Measurements from ENCODE around the gene OR6J1. TPM values are rescaled to one million over a fixed set of nuclear protein-coding genes. Genes with fewer than 3 reads are reported as not detected.

The OR6J1 gene
- total and polyA plus RNA-seq, 2 of the 8 experiments (the other 6 are each of a cell fraction or from before 2014, with no cell fraction given) = not detected

DNA sequence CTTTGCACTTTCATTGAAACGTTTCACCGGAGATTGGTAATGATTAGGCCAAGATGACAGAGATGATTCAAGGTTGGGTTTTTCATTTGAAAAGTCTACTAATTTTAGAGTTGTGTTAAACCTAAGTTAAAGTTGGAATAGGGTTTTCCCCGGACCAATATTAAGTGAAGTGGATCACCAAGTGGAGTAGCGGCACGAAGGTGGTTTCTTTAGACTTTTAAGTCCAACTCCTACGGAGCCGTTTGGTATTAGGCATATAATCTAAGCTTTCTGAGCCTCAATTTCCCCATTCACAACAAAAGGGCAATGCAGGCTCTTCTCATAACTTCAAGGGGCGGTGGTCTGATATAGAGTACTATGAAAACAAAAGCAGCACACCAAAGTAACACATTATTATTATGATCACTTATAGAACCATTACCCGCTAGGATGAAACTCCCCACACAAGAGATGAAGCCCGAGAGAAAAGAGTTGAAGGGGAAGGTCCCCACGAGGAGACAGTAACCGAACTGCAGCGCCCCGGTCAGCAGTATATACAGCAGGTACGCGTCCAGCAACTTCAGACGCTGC, 55.5 kb downstream of the OR6J1 start:
- Histone ChIP-seq H3K4me1 (replicated peaks in 1 of 4; ENCODE audit: control insufficient read depth in 3 of 4, insufficient read depth in 4 of 4, low read length in 3 of 4) (peaks cover 0 to 3% (median under 1%) of the 10 kb centered on the region in 4 experiments; a peak in 3 of 7 replicates), H3K18ac (ENCODE audit: extremely low read depth, low read length) (peak overlapping the region; percentile 65), H3K27me3 (replicated peaks in 1 of 4; ENCODE audit: control insufficient read depth in 3 of 4, extremely low read depth in 1 of 4, insufficient read depth in 3 of 4, low read length in 3 of 4) (no peaks in the 10 kb centered on the region), H3K4me2 (ENCODE audit: insufficient read depth in 1 of 2, low read depth in 2 of 2, low read length in 2 of 2) (peak overlapping the region; percentile 74 to 88), H3K4me3 (ENCODE audit: extremely low read depth in 1 of 4, insufficient read depth in 2 of 4, low read depth in 3 of 4, low read length in 4 of 4) (peak overlapping the region; percentile 81 to 99 (median 98)), H2BK12ac (ENCODE audit: low read depth, low read length) (0 out of 2 replicates have a peak overlapping the region, but pooled peaks have one; percentile 28), H2AK5ac (ENCODE audit: low read depth, low read length) (no peak overlapping the region), H3K27ac (ENCODE audit: low read depth, low read length) (peak overlapping the region; percentile 21; the same call in 1 of the 2 replicates), H3K79me1 (ENCODE audit: low read depth, low read length) (peaks cover 8% of the 10 kb centered on the region), H4K8ac (ENCODE audit: extremely low read depth, insufficient read depth, low read length) (no peak overlapping the region), H3K56ac (replicated peaks; ENCODE audit: insufficient read length, low read depth, low read length) (no peak overlapping the region), H4K20me1 (replicated peaks in 1 of 2; ENCODE audit: control insufficient read depth in 1 of 2, insufficient read depth in 2 of 2, low read length in 2 of 2) (peaks cover 0 to 6% of the 10 kb centered on the region in 2 experiments), H3K9ac (replicated peaks in 1 of 4; ENCODE audit: extremely low read depth in 1 of 4, low read depth in 3 of 4, low read length in 3 of 4) (peak overlapping the region; percentile 69 to 80 (median 78)), H4K91ac (replicated peaks; ENCODE audit: insufficient read length, low read length) (no peak overlapping the region), H3K23me2 (ENCODE audit: low read depth, low read length) (peaks cover 6% of the 10 kb centered on the region), H4K5ac (ENCODE audit: insufficient read length, low read depth, low read length) (no peak overlapping the region), H2BK15ac (ENCODE audit: low read length) (no peak overlapping the region), H2BK20ac (ENCODE audit: low read length) (no peak overlapping the region), H2BK120ac (replicated peaks; ENCODE audit: low read depth, low read length) (no peak overlapping the region), H3K14ac (ENCODE audit: insufficient read length) (no peak overlapping the region), H2AFZ (ENCODE audit: low read length) (0 out of 2 replicates have a peak overlapping the region, but pooled peaks have one; percentile 45), H3K4ac (replicated peaks; ENCODE audit: insufficient read length, low read depth, low read length) (no peak overlapping the region), H2BK5ac (ENCODE audit: low read depth, low read length) (peak overlapping the region; percentile 55; the same call in 1 of the 2 replicates), H3K36me3 (ENCODE audit: control insufficient read depth in 2 of 4, insufficient read depth in 4 of 4, low read length in 3 of 4) (no peaks in the 10 kb centered on the region), H3K23ac (ENCODE audit: insufficient read length) (no peak overlapping the region), H3K79me2 (ENCODE audit: control insufficient read depth in 1 of 2, insufficient read depth in 2 of 2, low read length in 2 of 2) (peaks cover 5 to 48% of the 10 kb centered on the region in 2 experiments), H3K9me3 (ENCODE audit: insufficient read depth in 2 of 2, low read depth in 1 of 2, low read length in 1 of 2) (no peaks in the 10 kb centered on the region)
- CTCF ChIA-PET (ENCODE audit: partially characterized antibody) = interaction anchor here (0.6 to 3.1 kb wide), 9 partner anchors 10 to 377 kb away, joined by 3 to 19 read pairs (median 5); partner anchors contain the start of genes ABHD4 and OR6J1
- no peak for TF ChIP-seq TAF7 (optimal IDR thresholded peaks at IDR 0.05; ENCODE audit: borderline replicate concordance, low read depth, low read length)
- no peak for TF ChIP-seq SIN3A (conservative IDR thresholded peaks at IDR 0.05 in 1 of 2, IDR thresholded peaks at IDR 0.05 in 1 of 2; ENCODE audit: low read depth in 1 of 2, low read length in 2 of 2)
- peak; percentile 46 for TF ChIP-seq KDM4A (IDR thresholded peaks at IDR 0.05; ENCODE audit: low read depth, low read length, severe bottlenecking)
- TF ChIP-seq SAP30 (IDR thresholded peaks at IDR 0.05; ENCODE audit: insufficient read depth, insufficient replicate concordance, low read length) = no peak
- POLR2A ChIA-PET (ENCODE audit: partially characterized antibody) = interaction anchor here (0.6 to 2.7 kb wide), 7 partner anchors 10 to 203 kb away, joined by 3 to 22 read pairs (median 3); partner anchors contain the start of gene ABHD4
- 7% methylated on average over 17 of the region's 17 CpGs; no CpG with 5 or more reads in 1 of the 2 experiments for whole genome bisulfite sequencing, 2 experiments (ENCODE audit: extremely low coverage in 1 of 2, insufficient coverage in 1 of 2, insufficient read length in 1 of 2, insufficient replicate concordance in 2 of 2, low coverage in 1 of 2, low lambda C conversion rate in 2 of 2, missing lambda C conversion rate in 1 of 2)
- DNase-seq (ENCODE audit: low read depth in 1 of 2, low spot score in 2 of 2) = no peak
- no peak for FAIRE-seq
